ENCODE data around the gene RBM12.
"Not testable (repeated sequence)": the region's sequence is repeated elsewhere in the genome, so short reads cannot be mapped to it uniquely, and the experiment has no call there.

RBM12 gene

DNA sequence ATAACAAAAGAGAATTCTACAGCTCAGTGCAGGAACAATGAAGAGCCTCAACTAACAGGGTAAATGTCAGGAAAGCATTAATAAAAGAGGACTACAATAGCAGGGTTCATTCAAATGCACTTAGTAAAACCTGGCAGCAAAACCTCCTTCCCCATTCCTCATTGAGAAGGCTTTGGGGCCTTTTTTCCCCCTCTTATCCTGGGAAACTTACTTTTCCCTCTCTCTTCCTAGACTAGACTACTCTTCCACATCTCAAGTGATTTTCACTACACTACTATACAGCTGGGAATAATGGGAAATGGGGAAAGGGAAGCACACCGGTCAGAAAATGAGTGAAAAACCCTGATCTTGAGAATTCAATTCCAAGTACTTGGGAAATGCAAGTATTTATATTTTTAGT is 44.6 kb upstream of the RBM12 start:
- TF ChIP-seq SUZ12 (IDR thresholded peaks at IDR 0.05) = no peak
- no peak for TF ChIP-seq LEF1 (IDR thresholded peaks at IDR 0.05; ENCODE audit: borderline replicate concordance)
- no peak for TF ChIP-seq CTBP1 (IDR thresholded peaks at IDR 0.05; ENCODE audit: borderline replicate concordance)
- TF ChIP-seq, protein P1, sequence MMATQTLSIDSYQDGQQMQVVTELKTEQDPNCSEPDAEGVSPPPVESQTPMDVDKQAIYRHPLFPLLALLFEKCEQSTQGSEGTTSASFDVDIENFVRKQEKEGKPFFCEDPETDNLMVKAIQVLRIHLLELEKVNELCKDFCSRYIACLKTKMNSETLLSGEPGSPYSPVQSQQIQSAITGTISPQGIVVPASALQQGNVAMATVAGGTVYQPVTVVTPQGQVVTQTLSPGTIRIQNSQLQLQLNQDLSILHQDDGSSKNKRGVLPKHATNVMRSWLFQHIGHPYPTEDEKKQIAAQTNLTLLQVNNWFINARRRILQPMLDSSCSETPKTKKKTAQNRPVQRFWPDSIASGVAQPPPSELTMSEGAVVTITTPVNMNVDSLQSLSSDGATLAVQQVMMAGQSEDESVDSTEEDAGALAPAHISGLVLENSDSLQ (IDR thresholded peaks at IDR 0.05) = no peak
- TF ChIP-seq NFRKB (IDR thresholded peaks at IDR 0.05) = no peak
- no peak for TF ChIP-seq L3MBTL2 (conservative IDR thresholded peaks at IDR 0.05)
- ChIA-PET POLR2A (interaction anchor here (0.8 to 1.1 kb wide), 2 partner anchors 10 kb away, joined by 3 read pairs; partner anchors contain the start of genes NFS1 and ROMO1), CTCF (no interaction called here)
- no peak for DNase-seq (ENCODE audit: extremely low spot score)

DNA sequence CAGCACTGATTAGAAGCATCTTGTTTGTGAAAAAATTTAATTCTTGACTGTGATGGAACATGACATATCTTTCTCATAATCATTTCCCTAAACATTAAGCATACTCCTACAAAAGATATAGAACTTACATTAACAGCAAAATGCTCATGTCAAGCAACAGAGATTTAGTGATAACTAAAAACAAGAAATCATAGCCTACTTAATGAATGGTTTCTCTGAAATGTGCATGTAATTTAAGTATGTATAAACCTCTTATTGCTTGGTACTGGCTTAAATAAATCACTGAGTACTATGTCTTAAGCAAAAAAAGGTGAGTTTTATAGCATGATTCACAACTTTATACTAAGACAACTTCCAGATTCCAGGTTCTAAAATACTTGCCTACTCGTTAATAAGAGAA is 43.8 kb upstream of the RBM12 start:
- POLR2A ChIA-PET = interaction anchor here (0.5 to 1.1 kb wide), 2 partner anchors 9 to 178 kb away, joined by 3 read pairs; partner anchors contain the start of genes NFS1 and ROMO1
- no peak for TF ChIP-seq SUZ12 (IDR thresholded peaks at IDR 0.05)
- no peak for TF ChIP-seq ARNT (IDR thresholded peaks at IDR 0.05)
- no peak for TF ChIP-seq ELF4 (IDR thresholded peaks at IDR 0.05)
- TF ChIP-seq LEF1 (IDR thresholded peaks at IDR 0.05; ENCODE audit: borderline replicate concordance) = no peak
- no peak for TF ChIP-seq ZNF384 (IDR thresholded peaks at IDR 0.05)
- TF ChIP-seq BHLHE40 (IDR thresholded peaks at IDR 0.05; ENCODE audit: borderline replicate concordance) = no peak
- TF ChIP-seq TARDBP (IDR thresholded peaks at IDR 0.05) = no peak
- no peak for TF ChIP-seq CTBP1 (IDR thresholded peaks at IDR 0.05; ENCODE audit: borderline replicate concordance)
- TF ChIP-seq HDGF (IDR thresholded peaks at IDR 0.05; ENCODE audit: borderline replicate concordance) = no peak
- TF ChIP-seq FOXK2 (IDR thresholded peaks at IDR 0.05) = no peak
- no peak for TF ChIP-seq NFRKB (IDR thresholded peaks at IDR 0.05)
- no peak for TF ChIP-seq FOXM1 (IDR thresholded peaks at IDR 0.05; ENCODE audit: borderline replicate concordance)
- TF ChIP-seq SP1 (IDR thresholded peaks at IDR 0.05) = no peak
- TF ChIP-seq L3MBTL2 (conservative IDR thresholded peaks at IDR 0.05) = no peak
- TF ChIP-seq FOXA1 (IDR thresholded peaks at IDR 0.05) = no peak
- TF ChIP-seq, protein P1 (IDR thresholded peaks at IDR 0.05) = no peak
- no peak for DNase-seq (ENCODE audit: extremely low spot score)
- CTCF ChIA-PET = no interaction called here

DNA sequence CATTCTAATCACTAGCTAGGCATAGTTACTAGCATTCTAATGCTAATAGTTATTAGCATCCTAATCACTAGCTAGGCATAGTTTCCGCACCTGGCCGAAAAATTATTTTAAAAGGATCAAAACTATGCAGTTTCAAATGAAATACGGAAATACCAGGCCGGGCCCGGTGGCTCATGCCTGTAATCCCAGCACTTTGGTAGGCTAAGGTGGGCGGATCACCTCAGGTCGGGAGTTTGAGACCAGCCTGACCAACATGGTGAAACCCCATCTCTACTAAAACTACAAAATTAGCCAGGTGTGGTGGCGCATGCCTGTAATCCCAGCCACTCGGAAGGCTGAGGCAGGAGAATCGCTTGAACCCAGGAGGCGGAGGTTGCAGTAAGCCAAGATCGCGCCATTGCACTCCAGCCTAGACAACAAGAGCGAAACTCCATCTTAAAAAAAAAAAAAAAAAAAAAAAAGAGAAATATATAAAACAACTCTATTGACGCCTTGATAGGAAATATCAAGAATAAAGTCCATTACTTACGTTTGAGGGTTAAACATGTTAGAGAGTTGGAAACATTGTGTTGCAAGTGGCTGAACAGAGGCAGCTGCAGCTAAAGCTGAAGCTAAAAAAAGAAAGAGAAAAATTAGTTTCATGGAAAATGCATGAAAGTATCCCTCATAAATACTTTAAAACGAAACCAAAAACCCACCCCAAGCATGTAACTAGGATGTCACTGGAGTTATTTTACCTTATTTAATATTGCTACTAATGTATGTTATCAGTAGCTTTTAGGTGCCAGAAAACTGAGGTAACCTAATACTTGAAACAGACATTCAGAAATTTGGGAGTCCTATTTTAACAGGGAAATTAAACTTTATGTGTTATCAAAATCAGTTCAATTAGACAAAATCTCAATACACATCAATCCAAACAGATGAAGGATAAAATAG is 42.2 kb upstream of the RBM12 start:
- POLR2A ChIA-PET = interaction anchor here (1.2 kb wide), 1 partner anchor 13 kb away, joined by 3 read pairs; no protein-coding TSS in a partner anchor
- DNase-seq (ENCODE audit: extremely low spot score); CTCF ChIA-PET: not testable (repeated sequence)

- CTCF ChIA-PET; DNase-seq (ENCODE audit: extremely low spot score); POLR2A ChIA-PET: not testable (repeated sequence)
Observed at GRCh38 chr20:35705894-35706293, 41.2 kb upstream of the RBM12 start.

DNA sequence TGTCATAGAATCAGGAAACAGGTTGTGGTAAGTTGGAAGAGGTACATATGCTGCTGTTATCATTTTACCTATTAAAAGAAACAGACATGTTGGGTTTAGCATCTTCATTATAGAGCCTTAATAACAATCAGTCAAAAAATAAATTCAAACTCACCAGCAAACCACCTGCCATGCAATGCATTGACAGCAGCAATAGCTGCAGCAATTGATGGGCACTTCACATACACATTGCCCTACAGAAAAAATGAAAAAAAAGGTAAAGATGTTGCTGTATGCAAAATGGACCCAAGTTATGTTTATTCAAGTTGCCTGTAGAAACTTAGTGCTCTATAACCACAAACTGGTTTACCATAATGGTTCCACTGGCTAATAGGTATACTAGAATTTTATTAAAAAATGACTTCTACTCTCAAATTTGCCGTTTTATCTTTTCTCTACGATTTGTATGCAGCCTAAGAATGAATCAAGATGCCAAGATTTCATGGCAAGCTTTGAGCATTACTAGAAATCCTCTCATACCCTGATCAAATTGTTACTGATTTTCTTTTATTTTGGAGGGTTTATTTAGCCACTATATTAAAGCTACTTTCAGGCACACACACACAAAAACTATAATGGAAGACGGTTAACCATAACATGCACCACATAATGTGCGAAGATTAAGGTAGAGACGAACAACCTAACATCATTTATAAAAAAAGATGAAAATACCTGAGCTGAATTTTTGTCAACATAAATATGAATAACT is 40.0 kb upstream of the RBM12 start:
- ChIA-PET CTCF (no interaction called here), POLR2A (no interaction called here)
- DNase-seq (ENCODE audit: extremely low spot score) = no peak

DNA sequence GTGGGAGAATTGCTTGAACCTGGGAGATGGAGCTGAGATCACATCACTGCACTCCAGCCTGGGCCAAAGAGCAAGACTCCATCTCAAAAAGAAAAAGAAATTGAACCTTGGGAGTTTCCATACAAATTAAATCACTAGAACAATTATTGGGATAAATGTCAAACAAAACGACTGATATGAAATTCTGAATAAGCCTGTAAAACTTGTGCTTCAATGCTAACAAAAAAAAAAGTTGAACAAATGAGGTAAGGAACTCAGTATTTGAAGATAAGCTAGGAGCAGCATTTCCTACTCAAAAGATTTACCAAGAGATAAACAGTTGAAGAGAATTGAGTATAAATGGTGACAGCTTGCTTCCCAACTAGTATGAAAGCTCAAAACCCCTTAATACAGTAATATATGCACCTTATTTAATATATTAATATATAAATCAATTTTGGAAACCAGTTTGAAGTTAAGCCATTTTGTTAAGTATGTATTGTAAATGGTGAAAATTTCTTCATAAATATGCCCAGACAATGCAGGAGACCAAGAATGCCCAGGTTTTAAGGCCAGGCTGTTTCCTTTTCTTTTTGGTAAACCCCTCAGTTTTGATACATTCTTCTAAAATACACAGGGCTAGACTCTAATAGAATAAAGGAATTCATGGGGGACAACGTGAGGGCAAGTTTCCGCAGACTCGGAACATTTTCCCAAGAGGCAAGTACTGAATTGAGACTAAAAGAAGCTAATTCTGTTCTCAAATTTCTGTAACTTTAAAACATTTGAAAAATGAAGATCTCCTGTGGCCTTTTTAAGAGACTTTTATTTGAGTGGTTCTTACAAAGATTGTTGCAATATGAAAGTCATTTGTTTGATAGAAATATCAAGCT is 38.4 kb upstream of the RBM12 start:
- ChIA-PET CTCF (no interaction called here), POLR2A (no interaction called here)
- TF ChIP-seq HDGF (IDR thresholded peaks at IDR 0.05; ENCODE audit: borderline replicate concordance) = no peak
- TF ChIP-seq ZNF384 (IDR thresholded peaks at IDR 0.05) = no peak
- TF ChIP-seq, protein P1 (IDR thresholded peaks at IDR 0.05) = no peak
- TF ChIP-seq FOXA1 (IDR thresholded peaks at IDR 0.05) = no peak
- TF ChIP-seq L3MBTL2 (conservative IDR thresholded peaks at IDR 0.05) = no peak
- TF ChIP-seq ELF4 (IDR thresholded peaks at IDR 0.05) = no peak
- TF ChIP-seq TARDBP (IDR thresholded peaks at IDR 0.05) = no peak
- no peak for TF ChIP-seq BHLHE40 (IDR thresholded peaks at IDR 0.05; ENCODE audit: borderline replicate concordance)
- no peak for TF ChIP-seq NFRKB (IDR thresholded peaks at IDR 0.05)
- no peak for TF ChIP-seq ARNT (IDR thresholded peaks at IDR 0.05)
- no peak for TF ChIP-seq CTBP1 (IDR thresholded peaks at IDR 0.05; ENCODE audit: borderline replicate concordance)
- DNase-seq (ENCODE audit: extremely low spot score) = no peak

More for the DNA sequence above, 40.0 kb upstream of the RBM12 start:
- no peak for TF ChIP-seq ELF4 (IDR thresholded peaks at IDR 0.05)
- no peak for TF ChIP-seq FOXK2 (IDR thresholded peaks at IDR 0.05)
- no peak for TF ChIP-seq HDGF (IDR thresholded peaks at IDR 0.05; ENCODE audit: borderline replicate concordance)
- TF ChIP-seq BHLHE40 (IDR thresholded peaks at IDR 0.05; ENCODE audit: borderline replicate concordance) = no peak
- no peak for TF ChIP-seq FOXA1 (IDR thresholded peaks at IDR 0.05)
